ENCODE measurements around the gene C4A.

DNA sequence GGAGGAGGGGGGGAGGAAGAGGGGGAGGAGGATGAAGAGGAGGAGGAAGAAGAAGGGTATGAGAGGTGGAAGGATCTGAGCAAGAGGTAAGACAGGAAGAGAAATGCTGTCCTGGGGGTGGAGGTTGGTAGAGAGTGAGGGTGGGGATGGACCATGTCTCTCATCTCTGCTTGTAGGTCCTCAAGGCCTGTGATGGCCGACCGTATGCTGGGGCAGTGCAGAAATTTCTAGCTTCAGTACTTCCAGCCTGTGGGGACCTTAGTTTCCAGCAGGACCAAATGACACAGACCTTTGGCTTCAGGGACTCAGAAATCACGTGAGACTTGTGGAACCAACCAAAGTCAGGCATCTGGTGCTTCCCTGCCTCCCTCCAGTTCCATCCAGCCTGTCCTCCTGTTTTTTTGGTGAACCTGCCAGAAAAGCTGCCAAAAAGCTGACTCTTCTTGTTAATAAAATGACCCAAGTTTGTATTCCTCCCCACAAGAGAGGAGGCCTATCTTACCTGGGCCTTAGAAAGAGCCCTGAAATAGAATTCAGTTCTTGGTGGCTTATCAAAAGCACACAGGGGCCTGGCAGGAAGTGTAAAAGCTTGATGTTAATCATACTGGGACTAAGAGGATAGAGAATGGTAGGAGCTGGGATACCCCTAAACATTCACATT lies 2.5 kb upstream of the C4A start:
- TF ChIP-seq, protein P1, sequence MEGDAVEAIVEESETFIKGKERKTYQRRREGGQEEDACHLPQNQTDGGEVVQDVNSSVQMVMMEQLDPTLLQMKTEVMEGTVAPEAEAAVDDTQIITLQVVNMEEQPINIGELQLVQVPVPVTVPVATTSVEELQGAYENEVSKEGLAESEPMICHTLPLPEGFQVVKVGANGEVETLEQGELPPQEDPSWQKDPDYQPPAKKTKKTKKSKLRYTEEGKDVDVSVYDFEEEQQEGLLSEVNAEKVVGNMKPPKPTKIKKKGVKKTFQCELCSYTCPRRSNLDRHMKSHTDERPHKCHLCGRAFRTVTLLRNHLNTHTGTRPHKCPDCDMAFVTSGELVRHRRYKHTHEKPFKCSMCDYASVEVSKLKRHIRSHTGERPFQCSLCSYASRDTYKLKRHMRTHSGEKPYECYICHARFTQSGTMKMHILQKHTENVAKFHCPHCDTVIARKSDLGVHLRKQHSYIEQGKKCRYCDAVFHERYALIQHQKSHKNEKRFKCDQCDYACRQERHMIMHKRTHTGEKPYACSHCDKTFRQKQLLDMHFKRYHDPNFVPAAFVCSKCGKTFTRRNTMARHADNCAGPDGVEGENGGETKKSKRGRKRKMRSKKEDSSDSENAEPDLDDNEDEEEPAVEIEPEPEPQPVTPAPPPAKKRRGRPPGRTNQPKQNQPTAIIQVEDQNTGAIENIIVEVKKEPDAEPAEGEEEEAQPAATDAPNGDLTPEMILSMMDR (conservative IDR thresholded peaks at IDR 0.05; ENCODE audit: low read length): no peak
- TF ChIP-seq EZH2phosphoT487 (IDR thresholded peaks at IDR 0.05; ENCODE audit: borderline replicate concordance, low read depth, low read length): no peak
